Neural progenitor cell (in vitro differentiated cells): ENCODE data around the gene KCNC1. TPM values are rescaled to one million over a fixed set of nuclear protein-coding genes. Genes with fewer than 3 reads are reported as not detected.
A peak's percentile ranks its signal among the peaks of the same experiment; 100 is the strongest.

ENCODE experiments used
- DNase-seq: peaks from one replicate; pipeline ENCODE4 v3.0.0-alpha.2; 2016; ENCODE audit warnings: low spot score
- H2AFZ ChIP-seq: fragments of 200-600 bp; sonication (generic); replicated peaks from 2 replicates; pipeline ENCODE4 v1.6.1; 2016; ENCODE audit warnings: antibody characterized with exemption
- H3F3A ChIP-seq: fragments of 200-600 bp; sonication (generic); 2 replicates; pipeline ENCODE4 v1.6.1; 2016; ENCODE audit warnings: antibody characterized with exemption, low read depth
- H3K27ac ChIP-seq: fragments of 200-600 bp; sonication (generic); 2 replicates; pipeline ENCODE4 v1.5.1; 2016; ENCODE audit warnings: mild to moderate bottlenecking
- H3K27me3 ChIP-seq: fragments of 200-600 bp; sonication (generic); 2 replicates; pipeline ENCODE4 v1.6.1; 2016; ENCODE audit warnings: mild to moderate bottlenecking, moderate library complexity
- H3K36me3 ChIP-seq: fragments of 200-600 bp; sonication (generic); 2 replicates; pipeline ENCODE4 v1.5.1; 2016
- H3K4me1 ChIP-seq: fragments of 200-600 bp; sonication (generic); 2 replicates; pipeline ENCODE4 v1.6.1; 2016; ENCODE audit warnings: mixed run types
- H3K4me2 ChIP-seq: fragments of 200-600 bp; sonication (generic); 2 replicates; pipeline ENCODE4 v1.6.1; 2016
- H3K4me3 ChIP-seq: fragments of 200-600 bp; sonication (generic); 2 replicates; pipeline ENCODE4 v1.5.1; 2016
- H3K79me2 ChIP-seq: fragments of 200-600 bp; sonication (generic); 2 replicates; pipeline ENCODE4 v1.6.1; 2016; ENCODE audit warnings: low read depth
- H3K9ac ChIP-seq: fragments of 200-600 bp; sonication (generic); 2 replicates; pipeline ENCODE4 v1.6.1; 2016
- H3K9me3 ChIP-seq: fragments of 200-600 bp; sonication (generic); 2 replicates; pipeline ENCODE4 v1.5.1; 2016; ENCODE audit warnings: low read depth
- H4K20me1 ChIP-seq: fragments of 200-600 bp; sonication (generic); 2 replicates; pipeline ENCODE4 v1.6.1; 2016; ENCODE audit warnings: low read depth
- H3K27ac Mint-ChIP-seq: 3 replicates; pipeline ENCODE4 v1.8.0; 2021; ENCODE audit warnings: mixed read lengths
- H3K27me3 Mint-ChIP-seq: 2 replicates; pipeline ENCODE4 v1.8.0; 2022; ENCODE audit warnings: low read depth, mild to moderate bottlenecking, inconsistent platforms, moderate library complexity, mixed read lengths; ENCODE audit not compliant: insufficient read depth
- H3K36me3 Mint-ChIP-seq: 3 replicates; pipeline ENCODE4 v1.8.0; 2021; ENCODE audit warnings: mixed read lengths
- H3K4me1 Mint-ChIP-seq: 3 replicates; pipeline ENCODE4 v1.8.0; 2021; ENCODE audit warnings: mixed read lengths
- H3K4me3 Mint-ChIP-seq: 3 replicates; pipeline ENCODE4 v1.8.0; 2021; ENCODE audit warnings: mild to moderate bottlenecking, moderate library complexity, mixed read lengths
- H3K9me3 Mint-ChIP-seq: 3 replicates; pipeline ENCODE4 v1.8.0; 2020; ENCODE audit warnings: mixed read lengths
- EZH2 ChIP-seq: fragments of 200-600 bp; sonication (generic); IDR thresholded peaks from 2 replicates; pipeline ENCODE4 v1.6.1; 2017; ENCODE audit warnings: antibody characterized with exemption, mild to moderate bottlenecking, moderate library complexity
- EZH2phosphoT487 ChIP-seq: fragments of 200-600 bp; sonication (generic); IDR thresholded peaks from 2 replicates; pipeline ENCODE4 v1.6.1; 2017; ENCODE audit warnings: antibody characterized with exemption
- total RNA-seq: library from RNA; depleted of rRNA; stranded (reverse); fragments of >200 nt; gene quantifications from 2 replicates; pipeline ENCODE4 v1.2.3, GENCODE V29; 2015; ENCODE audit warnings: low replicate concordance
- TF ChIP-seq, protein P1 (sequence below): fragments of 200-600 bp; sonication (generic); IDR thresholded peaks from 2 replicates; pipeline ENCODE4 v1.5.1; 2017; ENCODE audit warnings: antibody characterized with exemption, mild to moderate bottlenecking

The KCNC1 gene
- total RNA-seq, 1 donor from 2014 or later = 0.04 TPM

- no peak overlapping the region for H3K27ac ChIP-seq
- H3K9ac ChIP-seq = no peak overlapping the region
- no peaks in the 10 kb centered on the region for H3K36me3 Mint-ChIP-seq
- peak; percentile 89 for DNase-seq
- no peak overlapping the region for H3K27ac Mint-ChIP-seq
- peaks cover 33% of the 10 kb centered on the region for H4K20me1 ChIP-seq
- TF ChIP-seq EZH2phosphoT487 = peak; percentile 68
- peak; percentile 76 for TF ChIP-seq EZH2
- TF ChIP-seq, protein P1, sequence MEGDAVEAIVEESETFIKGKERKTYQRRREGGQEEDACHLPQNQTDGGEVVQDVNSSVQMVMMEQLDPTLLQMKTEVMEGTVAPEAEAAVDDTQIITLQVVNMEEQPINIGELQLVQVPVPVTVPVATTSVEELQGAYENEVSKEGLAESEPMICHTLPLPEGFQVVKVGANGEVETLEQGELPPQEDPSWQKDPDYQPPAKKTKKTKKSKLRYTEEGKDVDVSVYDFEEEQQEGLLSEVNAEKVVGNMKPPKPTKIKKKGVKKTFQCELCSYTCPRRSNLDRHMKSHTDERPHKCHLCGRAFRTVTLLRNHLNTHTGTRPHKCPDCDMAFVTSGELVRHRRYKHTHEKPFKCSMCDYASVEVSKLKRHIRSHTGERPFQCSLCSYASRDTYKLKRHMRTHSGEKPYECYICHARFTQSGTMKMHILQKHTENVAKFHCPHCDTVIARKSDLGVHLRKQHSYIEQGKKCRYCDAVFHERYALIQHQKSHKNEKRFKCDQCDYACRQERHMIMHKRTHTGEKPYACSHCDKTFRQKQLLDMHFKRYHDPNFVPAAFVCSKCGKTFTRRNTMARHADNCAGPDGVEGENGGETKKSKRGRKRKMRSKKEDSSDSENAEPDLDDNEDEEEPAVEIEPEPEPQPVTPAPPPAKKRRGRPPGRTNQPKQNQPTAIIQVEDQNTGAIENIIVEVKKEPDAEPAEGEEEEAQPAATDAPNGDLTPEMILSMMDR = peak; percentile 56
- H2AFZ ChIP-seq = peak overlapping the region; percentile 88
- H3K4me2 ChIP-seq = peak overlapping the region; percentile 71
- peak overlapping the region; percentile 39 for H3K4me3 Mint-ChIP-seq
- H3K4me1 ChIP-seq = peaks cover 31% of the 10 kb centered on the region
- H3K79me2 ChIP-seq = no peaks in the 10 kb centered on the region
- H3K27me3 ChIP-seq = peaks cover 100% of the 10 kb centered on the region
- peaks cover 18% of the 10 kb centered on the region for H3F3A ChIP-seq
- no peaks in the 10 kb centered on the region for H3K9me3 ChIP-seq
- H3K4me1 Mint-ChIP-seq = peaks cover 7% of the 10 kb centered on the region
- no peaks in the 10 kb centered on the region for H3K36me3 ChIP-seq
- peak overlapping the region; percentile 42 for H3K4me3 ChIP-seq
- H3K27me3 Mint-ChIP-seq = peaks cover 42% of the 10 kb centered on the region
- no peaks in the 10 kb centered on the region for H3K9me3 Mint-ChIP-seq
Measured at GRCh38 chr11:17719938-17720795, 14.4 kb upstream of the KCNC1 start.

DNA sequence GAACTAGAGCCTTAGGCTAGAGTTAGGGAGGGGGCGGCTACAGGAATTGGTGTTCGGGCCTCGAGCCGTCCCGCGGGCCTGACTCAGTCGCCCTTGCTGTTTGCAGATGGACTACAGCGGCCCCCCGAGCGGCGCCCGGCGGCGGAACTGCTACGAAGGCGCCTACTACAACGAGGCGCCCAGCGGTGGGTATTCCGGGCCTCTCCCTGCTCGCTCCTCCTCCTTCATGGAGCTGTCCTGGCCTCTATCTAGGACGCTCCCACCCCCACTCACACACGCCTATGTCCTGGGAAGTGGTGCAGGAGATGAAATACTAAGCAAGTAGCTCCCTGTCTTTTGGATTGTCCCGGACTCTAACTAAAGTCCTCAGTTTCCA is 13.8 kb upstream of the KCNC1 start:
- Histone ChIP-seq H3F3A (peaks cover 18% of the 10 kb centered on the region), H3K79me2 (no peaks in the 10 kb centered on the region), H3K4me2 (peak overlapping the region; percentile 71), H3K36me3 (no peaks in the 10 kb centered on the region), H3K9me3 (no peaks in the 10 kb centered on the region), H3K4me3 (peak overlapping the region; percentile 42), H3K9ac (no peak overlapping the region), H2AFZ (no peak overlapping the region), H3K27ac (no peak overlapping the region), H4K20me1 (peaks cover 33% of the 10 kb centered on the region), H3K27me3 (peaks cover 100% of the 10 kb centered on the region), H3K4me1 (peaks cover 31% of the 10 kb centered on the region)
- no peak overlapping the region for H3K27ac Mint-ChIP-seq
- H3K4me3 Mint-ChIP-seq = peak overlapping the region; percentile 39
- peaks cover 43% of the 10 kb centered on the region for H3K27me3 Mint-ChIP-seq
- peak; percentile 10 for TF ChIP-seq EZH2
- TF ChIP-seq, protein P1 = no peak
- no peak for TF ChIP-seq EZH2phosphoT487
- DNase-seq = peak; percentile 56
- no peaks in the 10 kb centered on the region for H3K36me3 Mint-ChIP-seq
- no peaks in the 10 kb centered on the region for H3K9me3 Mint-ChIP-seq
- H3K4me1 Mint-ChIP-seq = peaks cover 7% of the 10 kb centered on the region

DNA sequence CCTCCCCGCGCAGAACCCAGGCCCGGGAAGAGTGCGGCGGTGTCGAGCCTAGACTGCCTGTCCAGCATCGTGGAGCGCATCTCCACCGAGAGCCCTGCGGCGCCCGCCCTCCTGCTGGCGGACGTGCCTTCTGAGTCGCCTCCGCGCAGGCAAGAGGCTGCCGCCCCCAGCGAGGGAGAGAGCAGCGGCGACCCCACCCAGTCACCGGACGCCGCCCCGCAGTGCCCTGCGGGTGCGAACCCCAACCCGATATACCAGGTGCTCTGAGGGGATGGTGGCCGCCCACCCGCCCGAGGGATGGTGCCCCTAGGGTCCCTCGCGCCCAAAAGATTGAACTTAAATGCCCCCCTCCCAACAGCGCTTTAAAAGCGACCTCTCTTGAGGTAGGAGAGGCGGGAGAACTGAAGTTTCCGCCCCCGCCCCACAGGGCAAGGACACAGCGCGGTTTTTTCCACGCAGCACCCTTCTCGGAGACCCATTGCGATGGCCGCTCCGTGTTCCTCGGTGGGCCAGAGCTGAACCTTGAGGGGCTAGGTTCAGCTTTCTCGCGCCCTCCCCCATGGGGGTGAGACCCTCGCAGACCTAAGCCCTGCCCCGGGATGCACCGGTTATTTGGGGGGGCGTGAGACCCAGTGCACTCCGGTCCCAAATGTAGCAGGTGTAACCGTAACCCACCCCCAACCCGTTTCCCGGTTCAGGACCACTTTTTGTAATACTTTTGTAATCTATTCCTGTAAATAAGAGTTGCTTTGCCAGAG is 13.2 kb upstream of the KCNC1 start:
- Histone ChIP-seq H4K20me1 (peaks cover 33% of the 10 kb centered on the region), H3K4me2 (peak overlapping the region; percentile 71), H3F3A (peaks cover 18% of the 10 kb centered on the region), H3K9me3 (no peaks in the 10 kb centered on the region), H3K27ac (no peak overlapping the region), H3K9ac (no peak overlapping the region), H3K4me1 (peaks cover 31% of the 10 kb centered on the region), H3K36me3 (no peaks in the 10 kb centered on the region), H3K4me3 (peak overlapping the region; percentile 42), H2AFZ (no peak overlapping the region), H3K27me3 (peaks cover 100% of the 10 kb centered on the region), H3K79me2 (no peaks in the 10 kb centered on the region)
- H3K9me3 Mint-ChIP-seq = no peaks in the 10 kb centered on the region
- H3K27ac Mint-ChIP-seq = no peak overlapping the region
- peak; percentile 57 for DNase-seq
- H3K4me3 Mint-ChIP-seq = peak overlapping the region; percentile 39
- H3K4me1 Mint-ChIP-seq = peaks cover 7% of the 10 kb centered on the region
- H3K36me3 Mint-ChIP-seq = no peaks in the 10 kb centered on the region
- TF ChIP-seq EZH2 (peak; percentile 80), EZH2phosphoT487 (peak; percentile 81)
- TF ChIP-seq, protein P1 = no peak
- peaks cover 43% of the 10 kb centered on the region for H3K27me3 Mint-ChIP-seq
